GM18517 (cell line): ENCODE measurements around the gene SLFN5.
A peak's percentile ranks its signal among the peaks of the same experiment; 100 is the strongest.
"Not testable (repeated sequence)": the region's sequence is repeated elsewhere in the genome, so short reads cannot be mapped to it uniquely, and the experiment has no call there.

Source experiments
- ATAC-seq: cut with Tn5 transposase; IDR thresholded peaks from one replicate; pipeline ENCODE4 v1.9.1; 2021; ENCODE audit warnings: mild to moderate bottlenecking, moderate library complexity; ENCODE audit not compliant: unreplicated experiment

SLFN5 gene

GRCh38 chr17:35242805-35243560 is at the start of gene SLFN5:
SLFN5 (plus strand) TSS chr17:35243072; CDS start chr17:35258691, 15,619 bp downstream.
- ATAC-seq = peak; percentile 54

- ATAC-seq = not testable (repeated sequence)
Observed at GRCh38 chr17:35194001-35194400, 48.9 kb upstream of the SLFN5 start, which contains the start of gene SLC35G3. SLC35G3 (minus strand) TSS chr17:35194393; CDS start chr17:35194307, 86 bp downstream.

DNA sequence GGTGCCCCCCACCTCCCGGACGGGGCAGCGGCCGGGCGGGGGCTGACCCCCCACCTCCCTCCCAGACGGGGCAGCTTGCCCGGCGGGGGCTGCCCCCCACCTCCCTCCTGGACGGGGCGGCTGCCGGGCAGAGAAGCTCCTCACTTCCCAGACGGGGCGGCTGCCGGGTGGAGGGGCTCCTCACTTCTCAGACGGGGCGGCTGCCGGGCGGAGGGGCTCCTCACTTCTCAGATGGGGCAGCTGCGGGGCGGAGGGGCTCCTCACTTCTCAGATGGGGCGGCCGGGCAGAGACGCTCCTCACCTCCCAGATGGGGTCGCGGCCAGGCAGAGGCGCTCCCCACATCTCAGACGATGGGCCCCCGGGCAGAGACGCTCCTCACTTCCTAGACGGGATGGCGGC is 47.8 kb upstream of the SLFN5 start:
- not testable (repeated sequence) for ATAC-seq

- not testable (repeated sequence) for ATAC-seq
Observed at GRCh38 chr17:35202582-35202981, 40.3 kb upstream of the SLFN5 start.

GRCh38 chr17:35210741-35211140 is 32.1 kb upstream of the SLFN5 start:
- no peak for ATAC-seq

GRCh38 chr17:35212668-35213067 is 30.2 kb upstream of the SLFN5 start:
- no peak for ATAC-seq

- no peak for ATAC-seq
Observed at GRCh38 chr17:35213412-35213940, 29.4 kb upstream of the SLFN5 start.

DNA sequence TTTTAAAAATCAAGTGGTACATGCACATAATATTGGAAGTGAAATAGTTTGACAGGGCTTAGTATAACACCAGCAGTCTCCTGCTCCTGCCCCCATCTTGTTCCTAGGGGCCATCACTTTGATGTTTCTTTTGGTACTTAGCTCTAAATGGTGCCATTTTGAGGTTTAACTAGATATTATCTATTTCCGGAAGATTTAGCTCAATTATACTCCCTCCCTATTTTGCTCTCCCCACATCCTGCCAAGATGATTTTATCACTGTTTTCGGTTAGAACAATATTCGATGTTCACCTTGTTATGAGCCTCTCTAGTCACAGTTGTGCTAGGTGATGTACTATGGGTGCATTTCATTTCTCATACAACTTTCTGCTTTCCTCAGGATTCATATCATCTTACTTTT is 28.7 kb upstream of the SLFN5 start:
- ATAC-seq = no peak

DNA sequence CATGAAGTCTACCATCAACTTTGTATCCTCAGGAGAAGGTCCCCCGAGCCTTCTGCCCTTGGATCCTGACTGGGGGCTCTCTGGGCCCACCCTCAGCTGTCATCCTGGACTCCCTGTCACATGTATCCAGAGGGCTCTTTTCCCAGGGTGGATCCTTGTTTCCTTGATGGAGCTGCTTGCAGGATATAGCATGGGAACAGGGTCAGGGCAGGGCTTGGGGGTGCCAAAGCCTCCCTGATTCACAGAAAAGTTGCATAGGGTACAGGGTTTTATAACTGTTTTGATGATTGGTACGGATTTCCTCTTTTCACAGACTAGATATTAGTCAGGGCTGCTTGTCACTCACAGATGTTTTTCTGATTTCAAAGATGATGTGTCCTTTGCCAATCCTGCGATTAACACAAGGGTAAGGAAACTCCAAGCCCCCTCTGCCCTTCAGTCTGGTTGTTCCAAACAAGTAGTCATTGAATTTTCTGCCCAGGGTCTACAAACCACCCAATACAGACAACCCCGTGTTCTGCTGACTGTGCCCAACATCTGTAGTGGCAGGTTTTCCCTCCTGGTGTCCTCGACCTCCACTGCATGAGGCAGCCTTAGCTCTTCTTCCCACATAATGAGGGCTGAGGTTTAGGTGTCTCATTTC is 28.1 kb upstream of the SLFN5 start:
- no peak for ATAC-seq

DNA sequence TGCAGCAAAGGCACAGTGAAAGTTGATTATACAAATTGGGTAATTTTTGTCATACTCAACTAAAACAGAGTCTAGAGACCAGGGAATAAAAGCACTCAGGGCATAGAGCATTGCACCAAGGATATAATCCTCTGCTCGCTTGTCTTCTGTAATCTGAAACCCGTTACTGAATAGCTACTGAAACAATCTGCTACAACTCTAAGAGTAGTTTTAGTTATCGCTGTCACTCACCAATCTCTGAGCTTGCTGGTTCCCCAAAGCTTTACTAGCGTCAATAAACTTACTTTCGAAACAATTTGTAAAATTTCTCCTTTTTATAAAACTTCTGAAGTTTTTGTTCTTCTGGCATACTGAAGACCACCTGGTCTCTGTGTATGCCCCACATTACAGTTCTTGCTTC is 25.8 kb upstream of the SLFN5 start:
- no peak for ATAC-seq

DNA sequence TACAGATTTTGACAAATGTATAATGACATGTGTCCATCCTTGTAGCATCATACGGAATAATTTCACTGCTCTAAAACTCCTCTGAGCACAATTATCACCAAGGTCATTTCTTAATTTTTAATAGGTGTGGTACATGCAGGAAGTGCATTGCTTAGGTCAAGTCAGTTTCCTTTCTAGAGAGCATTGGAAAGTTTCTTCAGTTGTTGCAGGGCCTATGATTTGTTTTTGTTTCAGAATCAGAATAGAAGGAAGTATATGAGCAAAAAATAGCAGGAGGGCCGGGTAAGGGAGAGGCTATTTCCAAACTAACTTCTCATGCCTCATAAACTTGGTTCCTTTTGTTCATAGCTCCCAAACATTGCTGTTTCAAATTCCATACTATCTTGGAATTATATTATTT is 24.0 kb upstream of the SLFN5 start:
- ATAC-seq = no peak

- ATAC-seq = no peak
Observed at GRCh38 chr17:35222452-35222851, 20.4 kb upstream of the SLFN5 start.

GRCh38 chr17:35224436-35224835 is 18.4 kb upstream of the SLFN5 start:
- ATAC-seq = no peak

- ATAC-seq = no peak
Observed at GRCh38 chr17:35227546-35227945, 15.3 kb upstream of the SLFN5 start.

DNA sequence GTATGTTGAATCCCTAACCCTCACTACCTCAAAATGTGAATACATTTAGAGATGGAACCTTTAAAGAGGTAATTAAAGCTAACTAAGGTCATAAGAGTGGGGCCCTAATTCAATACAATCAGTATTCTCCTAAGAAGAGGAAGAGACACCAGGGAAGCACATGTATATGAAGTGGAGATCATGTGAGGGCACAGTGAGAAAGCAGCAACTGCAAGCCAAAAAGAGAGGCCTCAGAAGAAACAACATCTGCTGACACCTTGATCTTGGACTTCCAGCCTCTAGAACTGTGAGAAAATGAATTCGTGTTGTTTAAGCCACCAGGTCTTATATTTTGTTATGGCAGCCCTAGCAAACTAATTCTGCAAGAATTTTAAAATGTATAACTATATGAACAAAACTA is 13.2 kb upstream of the SLFN5 start:
- no peak for ATAC-seq

DNA sequence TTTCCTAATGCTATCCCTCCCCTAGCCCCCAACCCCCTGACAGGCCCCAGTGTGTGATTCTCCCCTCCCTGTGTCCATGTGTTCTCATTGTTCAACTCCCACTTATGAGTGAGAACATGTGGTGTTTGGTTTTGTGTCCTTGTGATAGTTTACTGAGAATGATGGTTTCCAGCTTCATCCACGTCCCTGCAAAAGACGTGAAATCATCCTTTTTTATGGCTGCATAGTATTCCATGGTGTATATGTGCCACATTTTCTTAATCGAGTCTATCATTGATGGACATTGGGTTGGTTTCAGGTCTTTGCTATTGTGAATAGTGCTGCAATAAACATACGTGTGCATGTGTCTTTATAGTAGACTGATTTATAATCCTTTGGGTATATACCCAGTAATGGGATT is 8.6 kb upstream of the SLFN5 start:
- ATAC-seq = not testable (repeated sequence)

GRCh38 chr17:35235289-35235688 is 7.6 kb upstream of the SLFN5 start:
- ATAC-seq = no peak

- no peak for ATAC-seq
Observed at GRCh38 chr17:35235917-35236316, 7.0 kb upstream of the SLFN5 start.

GRCh38 chr17:35236821-35237220 is 6.1 kb upstream of the SLFN5 start:
- ATAC-seq = no peak

- ATAC-seq = no peak
Observed at GRCh38 chr17:35238821-35239220, 4.1 kb upstream of the SLFN5 start.

DNA sequence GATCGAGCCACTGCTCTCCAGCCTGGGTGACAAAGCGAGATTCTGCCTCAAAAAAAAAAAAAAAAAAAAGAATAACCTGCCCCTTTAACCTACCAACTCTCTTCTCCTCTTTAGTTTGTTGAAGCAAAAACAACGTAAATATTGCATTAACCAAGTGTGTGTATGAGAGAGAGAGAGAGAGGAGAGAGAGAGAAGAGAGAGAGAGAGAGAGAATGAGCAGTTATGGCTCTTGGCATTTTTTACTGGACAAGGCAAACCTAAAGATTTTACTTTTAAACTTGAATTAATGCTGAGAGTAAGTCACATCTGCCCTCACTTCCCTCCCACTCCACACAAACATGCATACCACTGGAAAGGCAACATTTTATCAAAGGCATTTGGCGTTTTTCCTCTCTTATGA is 3.0 kb upstream of the SLFN5 start:
- no peak for ATAC-seq

- no peak for ATAC-seq
Observed at GRCh38 chr17:35240861-35241260, 2.0 kb upstream of the SLFN5 start.
